ENCODE measurements around the gene ULK4.

Gene ULK4

DNA sequence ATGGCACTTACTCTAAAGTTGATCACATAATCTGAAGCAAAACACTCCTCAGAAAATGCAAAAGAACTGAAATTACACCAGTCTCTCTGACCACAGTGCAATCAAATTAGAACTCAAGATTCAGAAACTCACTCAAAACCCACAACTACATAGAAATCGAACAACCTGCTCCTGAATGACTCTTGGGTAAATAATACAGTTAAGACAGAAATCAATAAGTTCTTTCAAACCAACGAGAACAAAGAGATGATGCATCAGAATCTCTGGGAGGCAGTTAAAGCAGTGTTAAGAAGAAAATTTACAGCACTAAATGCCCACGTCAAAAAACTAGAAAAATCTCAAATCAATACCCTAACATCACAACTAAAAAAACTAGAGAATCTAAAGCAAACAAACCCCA lies 535.4 kb downstream of the ULK4 start:
- Histone ChIP-seq H3K4me1 (ENCODE audit: insufficient read depth, low read length, poor library complexity, severe bottlenecking) (peaks cover 11% of the 10 kb centered on the region), H3K9me2 (replicated peaks; ENCODE audit: low read depth, low read length) (no peaks in the 10 kb centered on the region), H3K27me3 (ENCODE audit: insufficient read depth, low read length, poor library complexity, severe bottlenecking) (no peaks in the 10 kb centered on the region), H3K9ac (ENCODE audit: low read depth, low read length, poor library complexity, severe bottlenecking) (no peak overlapping the region), H3K79me2 (ENCODE audit: insufficient read depth, low read length) (no peaks in the 10 kb centered on the region), H4K20me1 (ENCODE audit: insufficient read depth, low read length, poor library complexity, severe bottlenecking) (no peaks in the 10 kb centered on the region), H3K4me3 (ENCODE audit: low read length, poor library complexity, severe bottlenecking) (no peak overlapping the region), H3K36me3 (ENCODE audit: insufficient read depth, low read length) (no peaks in the 10 kb centered on the region), H2AFZ (ENCODE audit: low read length) (no peak overlapping the region), H3K9me3 (ENCODE audit: insufficient read depth, low read depth, low read length) (no peaks in the 10 kb centered on the region; the same call in 1 of the 2 replicates), H3K4me2 (ENCODE audit: low read depth, low read length, poor library complexity, severe bottlenecking) (no peak overlapping the region), H3F3A (ENCODE audit: low read depth) (no peaks in the 10 kb centered on the region; the same call in 1 of the 2 replicates)
- TF ChIP-seq, protein P1, sequence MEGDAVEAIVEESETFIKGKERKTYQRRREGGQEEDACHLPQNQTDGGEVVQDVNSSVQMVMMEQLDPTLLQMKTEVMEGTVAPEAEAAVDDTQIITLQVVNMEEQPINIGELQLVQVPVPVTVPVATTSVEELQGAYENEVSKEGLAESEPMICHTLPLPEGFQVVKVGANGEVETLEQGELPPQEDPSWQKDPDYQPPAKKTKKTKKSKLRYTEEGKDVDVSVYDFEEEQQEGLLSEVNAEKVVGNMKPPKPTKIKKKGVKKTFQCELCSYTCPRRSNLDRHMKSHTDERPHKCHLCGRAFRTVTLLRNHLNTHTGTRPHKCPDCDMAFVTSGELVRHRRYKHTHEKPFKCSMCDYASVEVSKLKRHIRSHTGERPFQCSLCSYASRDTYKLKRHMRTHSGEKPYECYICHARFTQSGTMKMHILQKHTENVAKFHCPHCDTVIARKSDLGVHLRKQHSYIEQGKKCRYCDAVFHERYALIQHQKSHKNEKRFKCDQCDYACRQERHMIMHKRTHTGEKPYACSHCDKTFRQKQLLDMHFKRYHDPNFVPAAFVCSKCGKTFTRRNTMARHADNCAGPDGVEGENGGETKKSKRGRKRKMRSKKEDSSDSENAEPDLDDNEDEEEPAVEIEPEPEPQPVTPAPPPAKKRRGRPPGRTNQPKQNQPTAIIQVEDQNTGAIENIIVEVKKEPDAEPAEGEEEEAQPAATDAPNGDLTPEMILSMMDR (conservative IDR thresholded peaks at IDR 0.05; ENCODE audit: low read length): no peak
- no peak for TF ChIP-seq EZH2phosphoT487 (IDR thresholded peaks at IDR 0.05; ENCODE audit: borderline replicate concordance)

DNA sequence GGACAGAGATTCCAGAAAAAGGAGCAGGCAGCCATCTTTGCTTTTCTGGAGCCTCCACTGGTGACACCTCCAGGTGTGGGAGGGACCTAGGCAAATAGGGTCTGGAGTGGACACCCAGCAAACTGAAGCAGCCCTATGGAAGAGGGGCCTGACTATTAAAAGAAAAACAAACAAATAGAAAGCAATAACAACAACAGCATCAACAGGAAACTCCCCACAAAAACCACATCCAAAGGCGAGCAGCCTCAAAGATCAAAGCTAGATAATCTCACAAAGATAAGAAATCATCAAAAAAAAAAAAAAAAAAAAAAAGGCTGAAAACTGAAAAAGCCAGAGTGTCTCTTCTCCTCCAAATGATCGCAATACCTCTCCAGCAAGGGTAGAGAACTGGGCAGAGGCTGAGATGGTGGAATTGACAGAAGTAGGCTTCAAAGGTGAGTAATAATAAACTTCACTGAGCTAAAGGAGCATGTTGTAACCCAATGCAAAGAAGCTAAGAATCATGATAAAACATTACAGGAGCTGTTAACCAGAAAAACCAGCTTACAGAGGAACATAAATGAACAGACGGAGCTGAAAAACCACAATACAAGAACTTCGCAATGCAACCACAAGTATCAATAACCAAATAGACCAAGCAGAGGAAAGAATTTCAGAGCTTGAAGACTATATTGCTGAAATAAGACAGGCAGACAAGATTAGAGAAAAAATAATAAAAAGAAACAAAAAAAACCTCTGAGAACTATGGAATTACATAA lies 537.2 kb downstream of the ULK4 start:
- H3F3A ChIP-seq (ENCODE audit: low read depth): no peaks in the 10 kb centered on the region
- H2AFZ ChIP-seq (ENCODE audit: low read length): no peak overlapping the region
- H3K9ac ChIP-seq (ENCODE audit: low read depth, low read length, poor library complexity, severe bottlenecking): no peak overlapping the region
- no peaks in the 10 kb centered on the region for H3K9me2 ChIP-seq (replicated peaks; ENCODE audit: low read depth, low read length)
- H3K9me3 ChIP-seq (ENCODE audit: insufficient read depth, low read depth, low read length): no peaks in the 10 kb centered on the region; the same call in 1 of the 2 replicates
- no peak overlapping the region for H3K4me2 ChIP-seq (ENCODE audit: low read depth, low read length, poor library complexity, severe bottlenecking)
- H3K27me3 ChIP-seq (ENCODE audit: insufficient read depth, low read length, poor library complexity, severe bottlenecking): no peaks in the 10 kb centered on the region
- H3K36me3 ChIP-seq (ENCODE audit: insufficient read depth, low read length): no peaks in the 10 kb centered on the region
- TF ChIP-seq, protein P1 (conservative IDR thresholded peaks at IDR 0.05; ENCODE audit: low read length): no peak
- TF ChIP-seq EZH2phosphoT487 (IDR thresholded peaks at IDR 0.05; ENCODE audit: borderline replicate concordance): no peak
- H3K79me2 ChIP-seq (ENCODE audit: insufficient read depth, low read length): no peaks in the 10 kb centered on the region
- H3K4me1 ChIP-seq (ENCODE audit: insufficient read depth, low read length, poor library complexity, severe bottlenecking): no peaks in the 10 kb centered on the region
- no peaks in the 10 kb centered on the region for H4K20me1 ChIP-seq (ENCODE audit: insufficient read depth, low read length, poor library complexity, severe bottlenecking)
- no peak overlapping the region for H3K4me3 ChIP-seq (ENCODE audit: low read length, poor library complexity, severe bottlenecking)

DNA sequence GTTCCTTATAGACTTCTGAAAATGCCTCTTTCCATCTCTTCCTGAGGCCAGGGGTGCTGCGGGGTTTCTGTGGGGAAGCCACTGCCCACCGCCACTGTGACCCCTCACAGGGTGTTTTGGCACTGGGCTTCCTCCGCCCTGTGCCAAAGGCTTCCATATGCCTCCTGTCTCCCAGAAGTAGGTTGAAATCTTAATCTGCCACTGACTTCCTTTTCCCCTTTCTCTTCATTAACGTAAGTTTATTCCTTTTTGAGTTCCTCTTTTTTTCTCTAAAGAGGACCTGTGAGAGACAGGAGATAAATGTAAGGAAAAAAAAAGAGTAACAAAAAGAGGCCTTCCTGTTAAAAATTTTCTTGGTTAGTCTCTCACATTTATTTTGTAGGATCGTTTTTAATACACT lies 542.1 kb downstream of the ULK4 start:
- Histone ChIP-seq H3K4me2 (ENCODE audit: low read depth, low read length, poor library complexity, severe bottlenecking) (no peak overlapping the region), H3F3A (ENCODE audit: low read depth) (no peaks in the 10 kb centered on the region), H3K9ac (ENCODE audit: low read depth, low read length, poor library complexity, severe bottlenecking) (no peak overlapping the region), H4K20me1 (ENCODE audit: insufficient read depth, low read length, poor library complexity, severe bottlenecking) (no peaks in the 10 kb centered on the region), H3K9me2 (replicated peaks; ENCODE audit: low read depth, low read length) (no peaks in the 10 kb centered on the region), H3K4me3 (ENCODE audit: low read length, poor library complexity, severe bottlenecking) (no peak overlapping the region), H3K9me3 (ENCODE audit: insufficient read depth, low read depth, low read length) (no peaks in the 10 kb centered on the region), H3K4me1 (ENCODE audit: insufficient read depth, low read length, poor library complexity, severe bottlenecking) (no peaks in the 10 kb centered on the region), H2AFZ (ENCODE audit: low read length) (no peak overlapping the region), H3K79me2 (ENCODE audit: insufficient read depth, low read length) (no peaks in the 10 kb centered on the region), H3K36me3 (ENCODE audit: insufficient read depth, low read length) (no peaks in the 10 kb centered on the region), H3K27me3 (ENCODE audit: insufficient read depth, low read length, poor library complexity, severe bottlenecking) (no peaks in the 10 kb centered on the region)
- no peak for TF ChIP-seq EZH2phosphoT487 (IDR thresholded peaks at IDR 0.05; ENCODE audit: borderline replicate concordance)
- TF ChIP-seq, protein P1 (conservative IDR thresholded peaks at IDR 0.05; ENCODE audit: low read length): no peak
